GM23248 (cell line): ENCODE results near the gene KCNE1. TPM values are rescaled to one million over a fixed set of nuclear protein-coding genes. Genes with fewer than 3 reads are reported as not detected.

Experiments used
- DNase-seq: peaks from one replicate; pipeline ENCODE4 v3.0.0-alpha.2; 2015
- H2AFZ ChIP-seq: fragments of 200-600 bp; sonication (generic); 2 replicates; pipeline ENCODE4 v1.6.1; 2016; ENCODE audit warnings: antibody characterized with exemption
- H3F3A ChIP-seq: fragments of 200-600 bp; sonication (generic); 2 replicates; pipeline ENCODE4 v1.6.1; 2016; ENCODE audit warnings: mild to moderate bottlenecking, antibody characterized with exemption, mixed run types; ENCODE audit not compliant: insufficient read depth
- H3K27ac ChIP-seq: fragments of 200-600 bp; sonication (generic); 2 replicates; pipeline ENCODE4 v1.5.1; 2016; ENCODE audit warnings: mild to moderate bottlenecking
- H3K27me3 ChIP-seq: fragments of 200-600 bp; sonication (generic); replicated peaks from 2 replicates; pipeline ENCODE4 v1.6.1; 2016; ENCODE audit warnings: mild to moderate bottlenecking; ENCODE audit not compliant: insufficient read depth
- H3K36me3 ChIP-seq: fragments of 200-600 bp; sonication (generic); 2 replicates; pipeline ENCODE4 v1.6.1; 2016; ENCODE audit warnings: low read depth, mild to moderate bottlenecking
- H3K4me1 ChIP-seq: fragments of 200-600 bp; sonication (generic); 2 replicates; pipeline ENCODE4 v1.6.1; 2016; ENCODE audit warnings: mild to moderate bottlenecking; ENCODE audit not compliant: insufficient read depth
- H3K4me2 ChIP-seq: fragments of 200-600 bp; sonication (generic); one replicate; pipeline ENCODE4 v1.6.1; 2016; ENCODE audit warnings: mild to moderate bottlenecking; ENCODE audit not compliant: unreplicated experiment
- H3K4me3 ChIP-seq: fragments of 200-600 bp; sonication (generic); 2 replicates; pipeline ENCODE4 v1.5.1; 2016; ENCODE audit warnings: mild to moderate bottlenecking
- H3K79me2 ChIP-seq: fragments of 200-600 bp; sonication (generic); 2 replicates; pipeline ENCODE4 v1.6.1; 2016; ENCODE audit warnings: mild to moderate bottlenecking; ENCODE audit not compliant: insufficient read depth
- H3K9ac ChIP-seq: fragments of 200-600 bp; sonication (generic); 2 replicates; pipeline ENCODE4 v1.6.1; 2016; ENCODE audit warnings: mild to moderate bottlenecking
- H3K9me2 ChIP-seq: fragments of 200-600 bp; sonication (generic); 2 replicates; pipeline ENCODE4 v1.6.1; 2016; ENCODE audit warnings: mixed run types, mild to moderate bottlenecking, moderate library complexity; ENCODE audit not compliant: insufficient read depth
- H3K9me3 ChIP-seq: fragments of 200-600 bp; sonication (generic); one replicate; pipeline ENCODE4 v1.6.1; 2017; ENCODE audit warnings: low read depth
- H4K20me1 ChIP-seq: fragments of 200-600 bp; sonication (generic); 2 replicates; pipeline ENCODE4 v1.6.0; 2016; ENCODE audit not compliant: insufficient read depth
- EZH2 ChIP-seq: fragments of 200-600 bp; sonication (generic); IDR thresholded peaks from 2 replicates; pipeline ENCODE4 v1.6.1; 2018; ENCODE audit warnings: antibody characterized with exemption, mild to moderate bottlenecking; ENCODE audit not compliant: insufficient read depth, poor library complexity, severe bottlenecking
- EZH2phosphoT487 ChIP-seq: fragments of 200-600 bp; sonication (generic); IDR thresholded peaks from 2 replicates; pipeline ENCODE4 v1.6.1; 2018; ENCODE audit warnings: antibody characterized with exemption, moderate library complexity, mild to moderate bottlenecking, low read depth; ENCODE audit not compliant: insufficient read depth
- WGBS, 2 experiments: methylation state at CpG; one replicate each; pipeline ENCODE4 v1.1.6; 2015 to 2017; ENCODE audit warnings: low lambda C conversion rate in 2 of 2, low coverage in 1 of 2; ENCODE audit errors: missing lambda C conversion rate in 2 of 2; 5-methylcytosine and 5-hydroxymethylcytosine counted together
- in situ Hi-C: fragments of 300-500 bp; cut with MboI; formaldehyde crosslinking; loops from 2 replicates; pipeline ENCODE4 v1.15.0; 2020
- polyA plus RNA-seq: library from polyadenylated mRNA; unstranded; fragments of >200 nt; fragmentation: Nextera tagmentation; extraction: Ambion mirVana; gene quantifications from 2 replicates; pipeline ENCODE4 v1.2.1, GENCODE V29; 2016
- total RNA-seq: library from RNA; depleted of rRNA; stranded (reverse); fragments of >200 nt; shearing (Covaris generic); gene quantifications from 2 replicates; pipeline ENCODE4 v1.2.3, GENCODE V29; 2014

KCNE1 gene
- total and polyA plus RNA-seq, 2 experiments from 2014 or later: 0.43 TPM; not detected in 1

GRCh38 chr21:34519694-34520093, 7.7 kb upstream of the KCNE1 start:
- Histone ChIP-seq H3K4me1 (peaks cover 12% of the 10 kb centered on the region), H4K20me1 (no peaks in the 10 kb centered on the region), H3K27ac (no peak overlapping the region), H3F3A (peaks cover 54% of the 10 kb centered on the region), H3K36me3 (peaks cover 44% of the 10 kb centered on the region; the same call in 1 of the 2 replicates), H3K9me3 (no peaks in the 10 kb centered on the region), H3K79me2 (peaks cover 20% of the 10 kb centered on the region), H3K9ac (no peak overlapping the region), H3K27me3 (no peaks in the 10 kb centered on the region), H3K4me3 (no peak overlapping the region), H3K9me2 (no peaks in the 10 kb centered on the region), H2AFZ (no peak overlapping the region), H3K4me2 (no peak overlapping the region)
- in situ Hi-C loops: no loop called here
- no peak for DNase-seq
- no peak for TF ChIP-seq EZH2
- TF ChIP-seq EZH2phosphoT487: no peak
- WGBS, 2 experiments: 99% methylated on average over 8 of the region's 8 CpGs

- Histone ChIP-seq H3K9ac (no peak overlapping the region), H3K4me2 (no peak overlapping the region), H2AFZ (no peak overlapping the region), H4K20me1 (no peaks in the 10 kb centered on the region), H3K4me1 (0 out of 2 replicates have a peak, but pooled peaks cover 6% of the 10 kb centered on the region), H3F3A (peaks cover 56% of the 10 kb centered on the region), H3K79me2 (peaks cover 13% of the 10 kb centered on the region), H3K36me3 (peaks cover 44% of the 10 kb centered on the region; the same call in 1 of the 2 replicates), H3K27ac (no peak overlapping the region), H3K9me3 (no peaks in the 10 kb centered on the region), H3K4me3 (no peak overlapping the region), H3K27me3 (no peaks in the 10 kb centered on the region), H3K9me2 (no peaks in the 10 kb centered on the region)
- in situ Hi-C loops: no loop called here
- WGBS, 2 experiments: 85 to 86% methylated on average over 4 of the region's 4 CpGs
- DNase-seq: no peak
- no peak for TF ChIP-seq EZH2phosphoT487
- TF ChIP-seq EZH2: no peak
These were observed 7.0 kb upstream of the KCNE1 start for GRCh38 chr21:34519016-34519415.

DNA sequence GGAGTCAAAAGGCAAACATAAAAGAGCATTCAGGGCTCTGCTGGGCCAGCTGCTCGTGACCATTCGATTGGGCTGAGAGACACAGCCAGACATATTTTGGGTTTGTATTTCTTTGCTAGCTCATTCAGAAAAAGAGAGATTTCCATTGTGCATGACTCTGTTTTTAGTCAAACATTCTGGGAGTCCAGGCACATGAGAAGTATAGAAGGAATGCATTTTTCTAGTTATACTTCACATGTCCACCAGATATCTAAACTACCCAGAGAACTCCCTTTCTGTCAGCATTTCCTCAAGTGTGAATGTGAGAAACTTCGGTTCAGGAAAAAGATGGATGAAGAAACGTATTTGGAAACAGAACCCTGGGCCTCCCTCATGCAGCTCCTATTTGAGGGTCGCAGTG, 6.3 kb upstream of the KCNE1 start:
- no peaks in the 10 kb centered on the region for H3K9me2 ChIP-seq
- no peak overlapping the region for H2AFZ ChIP-seq
- peak; percentile 40 for DNase-seq
- in situ Hi-C loops: no loop called here
- peaks cover 44% of the 10 kb centered on the region; the same call in 1 of the 2 replicates for H3K36me3 ChIP-seq
- H3K4me3 ChIP-seq: no peak overlapping the region
- H4K20me1 ChIP-seq: no peaks in the 10 kb centered on the region
- peaks cover 6% of the 10 kb centered on the region for H3K79me2 ChIP-seq
- H3K9me3 ChIP-seq: no peaks in the 10 kb centered on the region
- TF ChIP-seq EZH2: no peak
- TF ChIP-seq EZH2phosphoT487: no peak
- peaks cover 56% of the 10 kb centered on the region for H3F3A ChIP-seq
- no peak overlapping the region for H3K9ac ChIP-seq
- no peaks in the 10 kb centered on the region for H3K27me3 ChIP-seq
- peak overlapping the region; percentile 20; the same call in 1 of the 2 replicates for H3K27ac ChIP-seq
- H3K4me2 ChIP-seq: no peak overlapping the region
- H3K4me1 ChIP-seq: 0 out of 2 replicates have a peak, but pooled peaks cover 6% of the 10 kb centered on the region
- 74 to 80% methylated on average over 5 of the region's 5 CpGs for WGBS, 2 experiments

GRCh38 chr21:34517491-34518245, 5.7 kb upstream of the KCNE1 start:
- H3K27ac ChIP-seq: peak overlapping the region; percentile 20; the same call in 1 of the 2 replicates
- H3K27me3 ChIP-seq: no peaks in the 10 kb centered on the region
- no peaks in the 10 kb centered on the region for H3K9me3 ChIP-seq
- no peak overlapping the region for H3K9ac ChIP-seq
- no peaks in the 10 kb centered on the region for H3K79me2 ChIP-seq
- 91 to 96% methylated on average over 22 of the region's 22 CpGs for WGBS, 2 experiments
- H3F3A ChIP-seq: peaks cover 56% of the 10 kb centered on the region
- no peak overlapping the region for H3K4me2 ChIP-seq
- no peaks in the 10 kb centered on the region for H4K20me1 ChIP-seq
- no peak for DNase-seq
- H3K36me3 ChIP-seq: peaks cover 44% of the 10 kb centered on the region; the same call in 1 of the 2 replicates
- TF ChIP-seq EZH2 (no peak), EZH2phosphoT487 (no peak)
- H3K9me2 ChIP-seq: no peaks in the 10 kb centered on the region
- no peak overlapping the region for H3K4me3 ChIP-seq
- no peak overlapping the region for H2AFZ ChIP-seq
- in situ Hi-C loops: no loop called here
- 0 out of 2 replicates have a peak, but pooled peaks cover 6% of the 10 kb centered on the region for H3K4me1 ChIP-seq
